A549 (cell line): ENCODE results near the gene PGK2. TPM values are rescaled to one million over a fixed set of nuclear protein-coding genes. Genes with fewer than 3 reads are reported as not detected.

Source experiments
- ATAC-seq, 2 experiments: fragments of 200-7000 bp in 1 of 2; fragments of >200 bp in 1 of 2; cut with Nextera tagmentation in 1 of 2; cut with Tn5 transposase in 1 of 2; 3 replicates each; pipeline versions ENCODE4 v1.8.0 to v1.9.1; 2018 to 2020; ENCODE audit warnings: mild to moderate bottlenecking in 1 of 2, moderate library complexity in 1 of 2
- CTCF ChIA-PET: fragments of 300-600 bp; sonication (Branson Sonifier 250); formaldehyde crosslinking; extraction: SDS; loops from one replicate; lab custom pipeline; 2021; ENCODE audit warnings: antibody characterized with exemption, inconsistent platforms; lab: Yijun Ruan, JAX
- POLR2A ChIA-PET: fragments of 350-600 bp; formaldehyde crosslinking; extraction: SDS; loops from one replicate; lab custom pipeline; 2021; ENCODE audit warnings: antibody characterized with exemption, inconsistent platforms; lab: Yijun Ruan, JAX
- DNase-seq, 2 experiments: peaks; one replicate each; pipeline versions ENCODE4 v3.0.0 to v3.0.0-alpha.2; 2011 to 2016; ENCODE audit warnings: low read depth in 1 of 2, low spot score in 1 of 2
- FAIRE-seq: peaks from 2 replicates; lab custom pipeline; 2011; peaks lifted over from hg19 to GRCh38; lab: Jason Lieb, UNC
- H3K27ac ChIP-seq, 2 experiments: fragments of >200 bp; sonication (Bioruptor Twin); formaldehyde crosslinking; 3 replicates each; pipeline ENCODE4 v1.5.1; 2016 to 2017
- H3K4me1 ChIP-seq: fragments of >200 bp; sonication (Bioruptor Twin); formaldehyde crosslinking; 3 replicates; pipeline ENCODE4 v1.6.1; 2016
- H3K4me2 ChIP-seq: fragments of >200 bp; sonication (Bioruptor Twin); formaldehyde crosslinking; 3 replicates; pipeline ENCODE4 v1.6.1; 2016
- H3K4me3 ChIP-seq: fragments of >200 bp; sonication (Bioruptor Twin); formaldehyde crosslinking; 3 replicates; pipeline ENCODE4 v1.5.1; 2016
- H3K9me3 ChIP-seq: fragments of >200 bp; sonication (Bioruptor Twin); formaldehyde crosslinking; 3 replicates; pipeline ENCODE4 v1.6.1; 2016
- BHLHE40 ChIP-seq: IDR thresholded peaks from 2 replicates; pipeline ENCODE4 v1.6.1; 2012; ENCODE audit warnings: low read depth, low read length, inconsistent platforms
- CBX2 ChIP-seq: fragments of 200-600 bp; sonication (generic); IDR thresholded peaks from 2 replicates; pipeline ENCODE4 v1.6.1; 2016; ENCODE audit warnings: low read depth, mild to moderate bottlenecking, borderline replicate concordance
- CBX8 ChIP-seq: fragments of 200-600 bp; sonication (generic); IDR thresholded peaks from 2 replicates; pipeline ENCODE4 v1.6.1; 2016
- ESRRA ChIP-seq: fragments of 150-350 bp; IDR thresholded peaks from 2 replicates; pipeline ENCODE4 v1.6.1; 2014; ENCODE audit warnings: mild to moderate bottlenecking, low read length, borderline replicate concordance
- GATA3 ChIP-seq: IDR thresholded peaks from 2 replicates; pipeline ENCODE4 v1.6.1; 2012; ENCODE audit warnings: borderline replicate concordance
- HDAC2 ChIP-seq: fragments of 200-600 bp; sonication (generic); IDR thresholded peaks from 2 replicates; pipeline ENCODE4 v1.6.1; 2016
- HEYL ChIP-seq: fragments of 250-450 bp; sonication (Bioruptor Pico); IDR thresholded peaks from 2 replicates; pipeline ENCODE4 v1.8.0; 2021; ENCODE audit warnings: mild to moderate bottlenecking, moderate library complexity
- HOXA7 ChIP-seq: fragments of 250-450 bp; sonication (Bioruptor Pico); IDR thresholded peaks from 2 replicates; pipeline ENCODE4 v1.5.0; 2020; ENCODE audit warnings: mild to moderate bottlenecking, moderate library complexity
- JUN ChIP-seq, 2 experiments: fragments of >200 bp; sonication (Bioruptor Twin); formaldehyde crosslinking; IDR thresholded peaks; 2 replicates in 1 of 2; 3 replicates in 1 of 2; pipeline ENCODE4 v1.6.1; 2016 to 2017
- POLR2AphosphoS2 ChIP-seq: conservative IDR thresholded peaks from 2 replicates; pipeline ENCODE4 v1.6.1; 2012; ENCODE audit warnings: low read length, improper control_type of control experiment, inconsistent platforms
- RAD21 ChIP-seq, 2 experiments: fragments of >200 bp in 1 of 2; sonication (Bioruptor Twin) in 1 of 2; formaldehyde crosslinking in 1 of 2; IDR thresholded peaks in 1 of 2; conservative IDR thresholded peaks in 1 of 2; 2 replicates in 1 of 2; 3 replicates in 1 of 2; pipeline ENCODE4 v1.6.1; 2012 to 2018; ENCODE audit warnings: inconsistent platforms in 1 of 2
- RARB ChIP-seq: fragments of 250-450 bp; sonication (Bioruptor Pico); IDR thresholded peaks from 2 replicates; pipeline ENCODE4 v1.8.0; 2021; ENCODE audit warnings: mild to moderate bottlenecking, moderate library complexity
- RCOR1 ChIP-seq: fragments of 150-350 bp; IDR thresholded peaks from 2 replicates; pipeline ENCODE4 v1.6.1; 2014; ENCODE audit warnings: antibody characterized with exemption, low read length, low read depth
- SMC3 ChIP-seq: fragments of >200 bp; sonication (Bioruptor Twin); formaldehyde crosslinking; IDR thresholded peaks from 3 replicates; pipeline ENCODE4 v1.6.1; 2018; ENCODE audit warnings: inconsistent platforms
- ZC3H11A ChIP-seq: fragments of 450-650 bp; IDR thresholded peaks from 2 replicates; pipeline ENCODE4 v1.6.1; 2014; ENCODE audit warnings: antibody characterized with exemption, mild to moderate bottlenecking
- ZFP36 ChIP-seq: fragments of 450-650 bp; IDR thresholded peaks from 2 replicates; pipeline ENCODE4 v1.6.1; 2014; ENCODE audit warnings: borderline replicate concordance; ENCODE audit not compliant: partially characterized antibody
- WGBS: methylation state at CpG from one replicate; pipeline ENCODE4 v1.1.6; 2017; ENCODE audit errors: missing lambda C conversion rate; 5-methylcytosine and 5-hydroxymethylcytosine counted together
- polyA plus RNA-seq, 4 experiments: library from polyadenylated mRNA; depleted of rRNA in 3 of 4; stranded (reverse); fragments of >200 nt; fragmentation: RNase III in 1 of 4; extraction: RNeasy Plus Mini Kit Qiagen cat#74134 plus additional on column Dnase treatment in 1 of 4; gene quantifications; 2 replicates in 3 of 4; 3 replicates in 1 of 4; pipeline ENCODE4 v1.2.3, GENCODE V29; 2011 to 2017
- TF ChIP-seq, protein P1 (sequence below): IDR thresholded peaks from 2 replicates; pipeline ENCODE4 v1.6.1; 2012
- TF ChIP-seq, protein P2 (sequence below): fragments of >200 bp; sonication (Bioruptor Twin); formaldehyde crosslinking; IDR thresholded peaks from 2 replicates; pipeline ENCODE4 v1.6.1; 2016
- TF ChIP-seq, protein P3 (sequence below): fragments of >200 bp; sonication (Bioruptor Twin); formaldehyde crosslinking; IDR thresholded peaks from 3 replicates; pipeline ENCODE4 v1.6.1; 2016
- TF ChIP-seq, protein P4 (sequence below): fragments of 200-600 bp; sonication (generic); IDR thresholded peaks from 2 replicates; pipeline ENCODE4 v1.6.1; 2016; ENCODE audit warnings: antibody characterized with exemption, mild to moderate bottlenecking, moderate library complexity
- TF ChIP-seq, protein P5 (sequence below): fragments of 150-350 bp; IDR thresholded peaks from 2 replicates; pipeline ENCODE4 v1.6.1; 2014; ENCODE audit warnings: low read depth, mild to moderate bottlenecking, low read length
- TF ChIP-seq, protein P6 (sequence below): fragments of 250-450 bp; sonication (Bioruptor Pico); IDR thresholded peaks from 2 replicates; pipeline ENCODE4 v1.5.0; 2020; ENCODE audit warnings: low read depth, mild to moderate bottlenecking, moderate library complexity

The PGK2 gene
- polyA plus RNA-seq, 2 of the 4 experiments (the other 2 are of a cell fraction), result not detected

DNA sequence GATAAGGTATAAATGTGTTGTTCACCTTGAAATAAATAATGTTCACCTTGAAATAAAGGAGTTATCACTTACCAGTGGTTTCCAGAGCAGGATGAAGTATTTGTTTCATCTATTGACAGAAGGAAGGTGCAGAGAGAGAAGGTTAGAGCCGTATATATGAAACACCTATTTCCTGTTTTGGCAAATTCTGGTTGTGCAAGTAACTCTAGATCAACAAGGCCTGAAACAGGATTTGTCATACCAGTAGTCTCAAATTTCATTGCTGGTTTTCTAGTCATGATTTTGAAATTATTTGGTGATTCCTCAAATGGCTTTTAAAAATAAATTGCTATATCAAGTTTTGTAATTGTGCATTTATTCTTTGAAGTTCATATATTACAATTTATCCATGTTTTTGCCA is 42.8 kb downstream of the PGK2 start, which contains the start of gene CRISP3:
CRISP3 (minus strand) TSS at position 130 of the 400 bp plus-strand sequence; CDS start at position 109, 21 bp downstream.
- no peaks in the 10 kb centered on the region for H3K4me1 ChIP-seq
- 7% methylated on average over 1 of the region's 1 CpG for WGBS
- DNase-seq, result no peak
- CTCF ChIA-PET, result no interaction called here
- FAIRE-seq, result no peak
- ATAC-seq, result no peak
- H3K4me3 ChIP-seq, result no peak within 1 kb of the TSS
- no peak for TF ChIP-seq JUN (IDR thresholded peaks at IDR 0.05)
- TF ChIP-seq, protein P1, sequence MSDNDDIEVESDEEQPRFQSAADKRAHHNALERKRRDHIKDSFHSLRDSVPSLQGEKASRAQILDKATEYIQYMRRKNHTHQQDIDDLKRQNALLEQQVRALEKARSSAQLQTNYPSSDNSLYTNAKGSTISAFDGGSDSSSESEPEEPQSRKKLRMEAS, result no peak
- TF ChIP-seq HEYL (CRISPR knock-in tag), result no peak
- TF ChIP-seq SMC3, result no peak
- no peaks in the 10 kb centered on the region for H3K9me3 ChIP-seq
- no peak within 1 kb of the TSS for H3K4me2 ChIP-seq
- POLR2A ChIA-PET, result no interaction called here
- no peak within 1 kb of the TSS for H3K27ac ChIP-seq

DNA sequence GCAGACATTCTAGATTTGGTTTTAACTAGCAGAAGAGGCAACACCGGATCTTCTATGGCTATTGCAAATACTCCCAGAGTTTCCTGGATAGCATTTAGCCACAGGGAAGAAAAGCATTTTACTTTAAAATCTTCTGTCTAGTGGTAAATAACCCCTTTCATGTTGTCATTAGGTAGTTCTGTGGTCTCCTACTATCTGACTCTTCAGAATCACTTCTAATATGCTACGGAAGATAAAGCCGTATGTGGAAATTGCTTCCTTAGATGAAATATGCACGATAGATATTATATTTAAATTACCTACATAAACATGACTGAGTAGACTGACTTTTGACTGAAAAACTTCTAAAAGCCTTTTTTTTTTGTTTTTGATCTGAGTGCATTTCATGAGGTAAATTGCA is 43.7 kb downstream of the PGK2 start:
- no peak overlapping the region for H3K27ac ChIP-seq
- ChIA-PET POLR2A (no interaction called here), CTCF (no interaction called here)
- ATAC-seq (no peak), DNase-seq (no peak), FAIRE-seq (no peak)
- H3K9me3 ChIP-seq, result no peaks in the 10 kb centered on the region
- TF ChIP-seq RARB (no peak), ZFP36 (no peak), RCOR1 (no peak), ESRRA (no peak), POLR2AphosphoS2 (no peak), CBX8 (no peak)
- TF ChIP-seq, protein P2, sequence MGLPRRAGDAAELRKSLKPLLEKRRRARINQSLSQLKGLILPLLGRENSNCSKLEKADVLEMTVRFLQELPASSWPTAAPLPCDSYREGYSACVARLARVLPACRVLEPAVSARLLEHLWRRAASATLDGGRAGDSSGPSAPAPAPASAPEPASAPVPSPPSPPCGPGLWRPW, result no peak
- TF ChIP-seq, protein P3, sequence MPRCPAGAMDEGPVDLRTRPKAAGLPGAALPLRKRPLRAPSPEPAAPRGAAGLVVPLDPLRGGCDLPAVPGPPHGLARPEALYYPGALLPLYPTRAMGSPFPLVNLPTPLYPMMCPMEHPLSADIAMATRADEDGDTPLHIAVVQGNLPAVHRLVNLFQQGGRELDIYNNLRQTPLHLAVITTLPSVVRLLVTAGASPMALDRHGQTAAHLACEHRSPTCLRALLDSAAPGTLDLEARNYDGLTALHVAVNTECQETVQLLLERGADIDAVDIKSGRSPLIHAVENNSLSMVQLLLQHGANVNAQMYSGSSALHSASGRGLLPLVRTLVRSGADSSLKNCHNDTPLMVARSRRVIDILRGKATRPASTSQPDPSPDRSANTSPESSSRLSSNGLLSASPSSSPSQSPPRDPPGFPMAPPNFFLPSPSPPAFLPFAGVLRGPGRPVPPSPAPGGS, result no peak
- TF ChIP-seq, protein P4, sequence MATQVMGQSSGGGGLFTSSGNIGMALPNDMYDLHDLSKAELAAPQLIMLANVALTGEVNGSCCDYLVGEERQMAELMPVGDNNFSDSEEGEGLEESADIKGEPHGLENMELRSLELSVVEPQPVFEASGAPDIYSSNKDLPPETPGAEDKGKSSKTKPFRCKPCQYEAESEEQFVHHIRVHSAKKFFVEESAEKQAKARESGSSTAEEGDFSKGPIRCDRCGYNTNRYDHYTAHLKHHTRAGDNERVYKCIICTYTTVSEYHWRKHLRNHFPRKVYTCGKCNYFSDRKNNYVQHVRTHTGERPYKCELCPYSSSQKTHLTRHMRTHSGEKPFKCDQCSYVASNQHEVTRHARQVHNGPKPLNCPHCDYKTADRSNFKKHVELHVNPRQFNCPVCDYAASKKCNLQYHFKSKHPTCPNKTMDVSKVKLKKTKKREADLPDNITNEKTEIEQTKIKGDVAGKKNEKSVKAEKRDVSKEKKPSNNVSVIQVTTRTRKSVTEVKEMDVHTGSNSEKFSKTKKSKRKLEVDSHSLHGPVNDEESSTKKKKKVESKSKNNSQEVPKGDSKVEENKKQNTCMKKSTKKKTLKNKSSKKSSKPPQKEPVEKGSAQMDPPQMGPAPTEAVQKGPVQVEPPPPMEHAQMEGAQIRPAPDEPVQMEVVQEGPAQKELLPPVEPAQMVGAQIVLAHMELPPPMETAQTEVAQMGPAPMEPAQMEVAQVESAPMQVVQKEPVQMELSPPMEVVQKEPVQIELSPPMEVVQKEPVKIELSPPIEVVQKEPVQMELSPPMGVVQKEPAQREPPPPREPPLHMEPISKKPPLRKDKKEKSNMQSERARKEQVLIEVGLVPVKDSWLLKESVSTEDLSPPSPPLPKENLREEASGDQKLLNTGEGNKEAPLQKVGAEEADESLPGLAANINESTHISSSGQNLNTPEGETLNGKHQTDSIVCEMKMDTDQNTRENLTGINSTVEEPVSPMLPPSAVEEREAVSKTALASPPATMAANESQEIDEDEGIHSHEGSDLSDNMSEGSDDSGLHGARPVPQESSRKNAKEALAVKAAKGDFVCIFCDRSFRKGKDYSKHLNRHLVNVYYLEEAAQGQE, result no peak
- no peaks in the 10 kb centered on the region for H3K4me1 ChIP-seq
- H3K4me3 ChIP-seq, result no peak overlapping the region
- H3K4me2 ChIP-seq, result no peak overlapping the region
- 55% methylated on average over 4 of the region's 4 CpGs for WGBS

DNA sequence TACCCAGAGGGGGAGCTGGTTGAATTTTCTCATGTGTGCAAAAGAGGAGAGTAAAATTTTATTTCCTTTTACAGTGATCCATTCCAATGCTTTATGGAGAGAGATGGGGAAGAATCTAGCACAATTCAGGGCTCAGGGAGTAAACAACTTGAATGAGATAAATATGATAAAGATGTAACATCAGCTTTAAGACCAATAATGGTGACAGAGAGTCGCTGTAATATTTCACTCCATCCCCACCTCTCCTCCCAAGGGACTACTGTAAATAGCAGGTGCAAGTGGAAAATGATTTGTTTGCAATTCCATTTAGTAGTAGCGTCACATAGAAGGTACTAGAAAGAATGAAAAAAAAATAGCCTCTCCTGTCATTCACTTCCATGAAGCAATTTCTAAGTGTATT is 47.7 kb downstream of the PGK2 start:
- no peak overlapping the region for H3K4me3 ChIP-seq
- 48% methylated on average over 2 of the region's 2 CpGs for WGBS
- DNase-seq (no peak), ATAC-seq (no peak), FAIRE-seq (no peak)
- no peaks in the 10 kb centered on the region for H3K4me1 ChIP-seq
- CTCF ChIA-PET, result no interaction called here
- H3K27ac ChIP-seq, result no peak overlapping the region
- H3K4me2 ChIP-seq, result no peak overlapping the region
- POLR2A ChIA-PET, result no interaction called here
- TF ChIP-seq, protein P5, sequence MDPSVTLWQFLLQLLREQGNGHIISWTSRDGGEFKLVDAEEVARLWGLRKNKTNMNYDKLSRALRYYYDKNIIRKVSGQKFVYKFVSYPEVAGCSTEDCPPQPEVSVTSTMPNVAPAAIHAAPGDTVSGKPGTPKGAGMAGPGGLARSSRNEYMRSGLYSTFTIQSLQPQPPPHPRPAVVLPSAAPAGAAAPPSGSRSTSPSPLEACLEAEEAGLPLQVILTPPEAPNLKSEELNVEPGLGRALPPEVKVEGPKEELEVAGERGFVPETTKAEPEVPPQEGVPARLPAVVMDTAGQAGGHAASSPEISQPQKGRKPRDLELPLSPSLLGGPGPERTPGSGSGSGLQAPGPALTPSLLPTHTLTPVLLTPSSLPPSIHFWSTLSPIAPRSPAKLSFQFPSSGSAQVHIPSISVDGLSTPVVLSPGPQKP, result no peak
- TF ChIP-seq ESRRA (no peak), HDAC2 (no peak), CBX2 (no peak), POLR2AphosphoS2 (no peak), BHLHE40 (no peak), RAD21 (conservative IDR thresholded peaks at IDR 0.05 in 1 of 2, IDR thresholded peaks at IDR 0.05 in 1 of 2) (no peak), HOXA7 (CRISPR knock-in tag) (no peak), GATA3 (no peak), ZC3H11A (no peak)
- TF ChIP-seq, protein P3, result no peak
- TF ChIP-seq, protein P4, result no peak
- TF ChIP-seq, protein P6, sequence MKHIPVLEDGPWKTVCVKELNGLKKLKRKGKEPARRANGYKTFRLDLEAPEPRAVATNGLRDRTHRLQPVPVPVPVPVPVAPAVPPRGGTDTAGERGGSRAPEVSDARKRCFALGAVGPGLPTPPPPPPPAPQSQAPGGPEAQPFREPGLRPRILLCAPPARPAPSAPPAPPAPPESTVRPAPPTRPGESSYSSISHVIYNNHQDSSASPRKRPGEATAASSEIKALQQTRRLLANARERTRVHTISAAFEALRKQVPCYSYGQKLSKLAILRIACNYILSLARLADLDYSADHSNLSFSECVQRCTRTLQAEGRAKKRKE, result no peak
- H3K9me3 ChIP-seq, result no peaks in the 10 kb centered on the region
